Retinal pigment epithelial cell (primary cell): ENCODE data around the gene UPF2.

Experiments
- DNase-seq: peaks from one replicate; pipeline ENCODE4 v3.0.0-alpha.2; 2010; ENCODE audit warnings: low read depth
- H3K4me3 ChIP-seq: 2 replicates; pipeline ENCODE4 v1.5.1; 2011; ENCODE audit warnings: mild to moderate bottlenecking, low read length, control low read depth, moderate library complexity
- CTCF ChIP-seq: conservative IDR thresholded peaks from 2 replicates; pipeline ENCODE4 v1.5.1; 2011; ENCODE audit warnings: low read depth, low read length, control low read depth, inconsistent platforms

The UPF2 gene

GRCh38 chr10:11874568-11875493, 167.8 kb downstream of the UPF2 start:
- DNase-seq, result no peak

GRCh38 chr10:11871466-11871865, 171.1 kb downstream of the UPF2 start:
- TF ChIP-seq CTCF, result no peak
- H3K4me3 ChIP-seq, result no peak overlapping the region
- no peak for DNase-seq

More at GRCh38 chr10:11874568-11875493, 167.8 kb downstream of the UPF2 start:
- no peak for TF ChIP-seq CTCF
- no peak overlapping the region for H3K4me3 ChIP-seq

DNA sequence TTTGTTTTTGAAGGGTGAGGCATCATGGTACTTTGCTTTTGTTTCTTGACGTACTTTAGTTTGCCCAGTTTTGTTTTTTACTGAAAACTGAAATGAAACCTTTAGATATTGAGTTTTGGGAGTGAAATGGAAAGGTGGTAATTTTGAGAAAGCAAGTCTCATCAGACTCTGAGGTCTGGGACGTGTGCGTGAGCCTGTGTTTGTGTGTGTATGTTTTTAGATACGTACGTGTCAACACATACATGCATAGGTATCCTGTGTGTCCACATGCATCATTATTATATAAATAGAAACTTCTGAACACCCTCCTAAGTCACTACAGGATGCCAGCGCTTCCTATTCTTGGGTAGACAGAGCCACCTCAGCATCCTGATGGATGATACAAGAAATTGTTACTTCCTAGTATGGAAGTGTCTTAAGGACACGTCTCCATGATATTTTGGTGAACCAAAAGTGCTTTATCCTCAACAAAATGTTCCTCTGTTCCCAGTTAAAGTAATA, 171.7 kb downstream of the UPF2 start:
- no peak for TF ChIP-seq CTCF
- no peak overlapping the region for H3K4me3 ChIP-seq
- no peak for DNase-seq

DNA sequence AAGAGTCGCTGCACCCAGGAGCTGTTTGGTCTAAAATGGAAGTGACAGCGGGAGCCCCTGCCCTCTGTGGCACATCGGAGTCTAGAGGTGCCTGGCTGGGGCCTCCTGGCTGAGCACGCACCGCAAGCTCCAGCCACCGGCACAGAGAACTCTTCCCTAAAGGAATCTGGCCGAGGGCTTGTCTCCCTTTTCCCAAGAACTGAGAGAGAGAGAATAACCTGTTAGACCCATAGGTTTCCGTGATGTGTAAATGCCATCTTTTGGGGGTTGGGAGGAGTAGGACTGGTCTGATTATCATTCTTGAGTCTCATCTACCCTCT, 172.2 kb downstream of the UPF2 start:
- H3K4me3 ChIP-seq, result no peak overlapping the region
- TF ChIP-seq CTCF, result no peak

More for the DNA sequence above, 172.2 kb downstream of the UPF2 start:
- DNase-seq, result no peak
